ENCODE results near the gene RNF31.
"Not testable (repeated sequence)": the region's sequence is repeated elsewhere in the genome, so short reads cannot be mapped to it uniquely, and the experiment has no call there.

Gene RNF31

GRCh38 chr14:24102357-24103048 lies 44.8 kb upstream of the RNF31 start (continued):
- no peak for TF ChIP-seq TSHZ2 (CRISPR knock-in tag; IDR thresholded peaks at IDR 0.05)
- TF ChIP-seq ESRRG (CRISPR knock-in tag; IDR thresholded peaks at IDR 0.05), result no peak

- no peak for ATAC-seq
- no peak for TF ChIP-seq ZFP30 (CRISPR knock-in tag; IDR thresholded peaks at IDR 0.05)
- TF ChIP-seq ZC3H10 (CRISPR knock-in tag; IDR thresholded peaks at IDR 0.05), result no peak
- no peak for TF ChIP-seq RARB (CRISPR knock-in tag; IDR thresholded peaks at IDR 0.05)
- TF ChIP-seq TSHZ2 (CRISPR knock-in tag; IDR thresholded peaks at IDR 0.05), result no peak
- no peak for TF ChIP-seq CSRNP3 (CRISPR knock-in tag; IDR thresholded peaks at IDR 0.05)
- no peak for TF ChIP-seq POU6F1 (CRISPR knock-in tag; IDR thresholded peaks at IDR 0.05; ENCODE audit: borderline replicate concordance, low read depth)
- TF ChIP-seq TOX (CRISPR knock-in tag; IDR thresholded peaks at IDR 0.05; ENCODE audit: borderline replicate concordance), result no peak
- TF ChIP-seq OSR1 (CRISPR knock-in tag; IDR thresholded peaks at IDR 0.05), result no peak
- no peak for TF ChIP-seq ESRRG (CRISPR knock-in tag; IDR thresholded peaks at IDR 0.05)
Observed at GRCh38 chr14:24103451-24103850, 43.8 kb upstream of the RNF31 start.

- ATAC-seq, result not testable (repeated sequence)
Observed at GRCh38 chr14:24105609-24106239, 41.6 kb upstream of the RNF31 start.

GRCh38 chr14:24106672-24107271 lies 40.5 kb upstream of the RNF31 start:
- ATAC-seq, result no peak
- TF ChIP-seq GLIS3 (CRISPR knock-in tag; IDR thresholded peaks at IDR 0.05), result no peak
- TF ChIP-seq ZC3H10 (CRISPR knock-in tag; IDR thresholded peaks at IDR 0.05), result no peak
- TF ChIP-seq ISL1 (CRISPR knock-in tag; IDR thresholded peaks at IDR 0.05), result no peak
- no peak for TF ChIP-seq ZFP30 (CRISPR knock-in tag; IDR thresholded peaks at IDR 0.05)
- TF ChIP-seq TOX (CRISPR knock-in tag; IDR thresholded peaks at IDR 0.05; ENCODE audit: borderline replicate concordance), result no peak
- TF ChIP-seq ZNF8 (CRISPR knock-in tag; IDR thresholded peaks at IDR 0.05), result no peak
- TF ChIP-seq BACH2 (CRISPR knock-in tag; IDR thresholded peaks at IDR 0.05; ENCODE audit: borderline replicate concordance), result no peak
- TF ChIP-seq ZNF70 (CRISPR knock-in tag; IDR thresholded peaks at IDR 0.05), result no peak
- TF ChIP-seq RARB (CRISPR knock-in tag; IDR thresholded peaks at IDR 0.05), result no peak
- TF ChIP-seq POU6F1 (CRISPR knock-in tag; IDR thresholded peaks at IDR 0.05; ENCODE audit: borderline replicate concordance, low read depth), result no peak
- TF ChIP-seq ESRRG (CRISPR knock-in tag; IDR thresholded peaks at IDR 0.05), result no peak
- TF ChIP-seq TSHZ2 (CRISPR knock-in tag; IDR thresholded peaks at IDR 0.05), result no peak
- no peak for TF ChIP-seq TCF4 (CRISPR knock-in tag; IDR thresholded peaks at IDR 0.05; ENCODE audit: borderline replicate concordance)
- TF ChIP-seq CREB5 (CRISPR knock-in tag; IDR thresholded peaks at IDR 0.05; ENCODE audit: low read depth), result no peak
- no peak for TF ChIP-seq PPARA (CRISPR knock-in tag; IDR thresholded peaks at IDR 0.05; ENCODE audit: borderline replicate concordance)
